ENCODE results near the gene RUFY3. TPM values are rescaled to one million over a fixed set of nuclear protein-coding genes. Genes with fewer than 3 reads are reported as not detected.

The RUFY3 gene
- total and polyA plus RNA-seq, 9 of the 15 experiments (the other 6 are each of a cell fraction or from before 2014, with no cell fraction given), result 4.2 to 31.1 (median 21.5) TPM

- Histone ChIP-seq H3K4me1 (replicated peaks in 1 of 2; ENCODE audit: control insufficient read depth in 2 of 2, insufficient read depth in 2 of 2, low read length in 2 of 2) (peaks cover 0 to 3% of the 10 kb centered on the region in 2 experiments; a peak in 1 of 5 replicates), H3K27ac (ENCODE audit: extremely low read depth, low read depth, low read length) (no peak overlapping the region), H2AFZ (ENCODE audit: low read depth, low read length) (no peak overlapping the region), H3K9me3 (replicated peaks; ENCODE audit: control insufficient read depth, insufficient read depth, low read depth, low read length) (no peaks in the 10 kb centered on the region), H4K20me1 (replicated peaks; ENCODE audit: control insufficient read depth, insufficient read depth, low read length) (no peaks in the 10 kb centered on the region), H3K9ac (ENCODE audit: insufficient read depth in 1 of 2, low read depth in 2 of 2, low read length in 2 of 2) (no peak overlapping the region), H3K27me3 (ENCODE audit: control insufficient read depth in 2 of 2, insufficient read depth in 2 of 2, low read length in 2 of 2) (no peaks in the 10 kb centered on the region), H3K79me2 (ENCODE audit: control insufficient read depth, insufficient read depth, low read length) (no peaks in the 10 kb centered on the region), H3K36me3 (ENCODE audit: control insufficient read depth, insufficient read depth, low read length) (no peaks in the 10 kb centered on the region), H3K4me2 (ENCODE audit: insufficient read depth, low read length) (no peak overlapping the region), H3K9me1 (ENCODE audit: control insufficient read depth, insufficient read depth, low read length) (no peaks in the 10 kb centered on the region), H3K4me3 (no peak overlapping the region)
- TF ChIP-seq ZNF316 (IDR thresholded peaks at IDR 0.05), result no peak
- TF ChIP-seq PTBP1 (IDR thresholded peaks at IDR 0.05; ENCODE audit: low read depth, low read length), result no peak
- TF ChIP-seq JUN (IDR thresholded peaks at IDR 0.05; ENCODE audit: borderline replicate concordance, low read depth, low read length), result no peak
- TF ChIP-seq JUN (CRISPR knock-in tag; IDR thresholded peaks at IDR 0.05; ENCODE audit: borderline replicate concordance), result no peak
- TF ChIP-seq GATA2 (CRISPR knock-in tag; IDR thresholded peaks at IDR 0.05), result no peak
- TF ChIP-seq ZNF717 (CRISPR knock-in tag; IDR thresholded peaks at IDR 0.05), result no peak
- no peak for TF ChIP-seq TGIF2 (CRISPR knock-in tag; IDR thresholded peaks at IDR 0.05)
- TF ChIP-seq SMAD2 (IDR thresholded peaks at IDR 0.05; ENCODE audit: low read depth, low read length), result no peak
- in situ Hi-C loops (cut with MboI), result no loop called here
- no TSS peak for BruUV-seq (replicated peaks)
- ChIA-PET CTCF (ENCODE audit: low intra/inter-chr PET ratio) (no interaction called here), POLR2A (no interaction called here)
- intact Hi-C loops (cut with micrococcal nuclease), result no loop called here
- DNase-seq (ENCODE audit: extremely low read depth in 1 of 4, low spot score in 3 of 4), result no peak
- 95% methylated on average over 1 of the region's 1 CpG for WGBS (ENCODE audit: insufficient coverage, low coverage, missing lambda C conversion rate)
- no peak for ATAC-seq
- no peak for FAIRE-seq
These were observed 32.7 kb downstream of the RUFY3 start for GRCh38 chr4:70754470-70754869.

All from K562 (cell line).